Stimulated activated CD4-positive, alpha-beta T cell treated with anti-CD3 and anti-CD28 coated beads, Interleukin-15, amount 100 ng/mL, for 48 hours (primary cell): ENCODE results near the gene CROCC.
"Not testable (repeated sequence)": the region's sequence is repeated elsewhere in the genome, so short reads cannot be mapped to it uniquely, and the experiment has no call there.

Source experiments
- DNase-seq, 2 donors: peaks; one replicate each; pipeline ENCODE4 v3.0.0-alpha.2; 2020; ENCODE audit warnings: low read depth in 2 of 2

The CROCC gene

GRCh38 chr1:16914928-16915626, 6.7 kb upstream of the CROCC start:
- not testable (repeated sequence) for DNase-seq

GRCh38 chr1:16915627-16915973, 6.1 kb upstream of the CROCC start:
- DNase-seq: no peak

- DNase-seq: not testable (repeated sequence)
Measured at GRCh38 chr1:16916036-16916880, 5.5 kb upstream of the CROCC start.

- no peak for DNase-seq
Measured at GRCh38 chr1:16918371-16918770, 3.4 kb upstream of the CROCC start.

- not testable (repeated sequence) for DNase-seq
Measured at GRCh38 chr1:16918936-16919665, 2.6 kb upstream of the CROCC start.

GRCh38 chr1:16920951-16921350, 780 bp upstream of the CROCC start:
- no peak for DNase-seq

GRCh38 chr1:16922466-16922865, 735 bp downstream of the CROCC start:
- DNase-seq: no peak

GRCh38 chr1:16922885-16923431, 1.2 kb downstream of the CROCC start:
- DNase-seq: no peak

GRCh38 chr1:16924216-16924918, 2.6 kb downstream of the CROCC start:
- DNase-seq: no peak

GRCh38 chr1:16924919-16925477, 3.3 kb downstream of the CROCC start:
- no peak for DNase-seq

GRCh38 chr1:16925635-16926490, 4.1 kb downstream of the CROCC start:
- no peak for DNase-seq

- no peak for DNase-seq
Measured at GRCh38 chr1:16926491-16927073, 4.9 kb downstream of the CROCC start.

- no peak for DNase-seq
Measured at GRCh38 chr1:16927256-16927655, 5.5 kb downstream of the CROCC start.

GRCh38 chr1:16927711-16928485, 6.2 kb downstream of the CROCC start:
- DNase-seq: no peak

GRCh38 chr1:16929146-16930041, 7.7 kb downstream of the CROCC start:
- not testable (repeated sequence) for DNase-seq

- not testable (repeated sequence) for DNase-seq
Measured at GRCh38 chr1:16931206-16931934, 9.6 kb downstream of the CROCC start.

- not testable (repeated sequence) for DNase-seq
Measured at GRCh38 chr1:16933945-16934344, 12.2 kb downstream of the CROCC start.
